Esophagus squamous epithelium (tissue), 4 donors: ENCODE measurements around the gene TMEM141.

ENCODE experiments used
- POLR2A ChIP-seq, 4 donors: fragments of 450-650 bp; IDR thresholded peaks; one replicate each; pipeline ENCODE4 v1.6.1; 2017; ENCODE audit warnings: antibody characterized with exemption in 4 of 4, mild to moderate bottlenecking in 4 of 4, moderate library complexity in 3 of 4
- TF ChIP-seq, protein P1 (sequence below), 6 experiments: fragments of 450-650 bp in 4 of 6; fragments of 200-600 bp in 2 of 6; sonication (generic) in 2 of 6; IDR thresholded peaks; one replicate each; pipeline ENCODE4 v1.5.1; 2016 to 2019; ENCODE audit warnings: antibody characterized with exemption in 6 of 6, mild to moderate bottlenecking in 4 of 6, moderate library complexity in 4 of 6

DNA sequence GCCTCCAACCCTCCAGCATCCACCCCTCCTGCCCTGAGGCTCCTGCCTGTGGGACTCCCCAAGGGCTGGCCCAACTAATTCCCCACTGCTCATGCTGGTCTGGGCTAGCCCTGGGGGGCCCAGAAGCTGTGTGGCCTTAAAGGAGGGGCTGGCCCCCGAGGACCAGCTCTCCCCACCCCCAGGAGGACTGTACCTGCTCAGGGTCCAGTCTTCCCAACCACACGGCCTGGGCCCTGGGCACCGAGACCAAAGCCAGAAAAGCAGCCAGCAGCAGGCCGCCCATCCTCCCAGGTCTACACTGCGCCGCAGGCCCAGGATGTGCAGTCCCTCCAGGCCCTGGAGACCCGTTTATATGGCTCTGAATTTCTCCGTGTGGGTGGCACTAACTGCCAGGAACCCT is 42.9 kb upstream of the TMEM141 start, which contains the start of gene LCN6:
- TF ChIP-seq POLR2A (IDR thresholded peaks at IDR 0.05), result no peak
- TF ChIP-seq, protein P1, sequence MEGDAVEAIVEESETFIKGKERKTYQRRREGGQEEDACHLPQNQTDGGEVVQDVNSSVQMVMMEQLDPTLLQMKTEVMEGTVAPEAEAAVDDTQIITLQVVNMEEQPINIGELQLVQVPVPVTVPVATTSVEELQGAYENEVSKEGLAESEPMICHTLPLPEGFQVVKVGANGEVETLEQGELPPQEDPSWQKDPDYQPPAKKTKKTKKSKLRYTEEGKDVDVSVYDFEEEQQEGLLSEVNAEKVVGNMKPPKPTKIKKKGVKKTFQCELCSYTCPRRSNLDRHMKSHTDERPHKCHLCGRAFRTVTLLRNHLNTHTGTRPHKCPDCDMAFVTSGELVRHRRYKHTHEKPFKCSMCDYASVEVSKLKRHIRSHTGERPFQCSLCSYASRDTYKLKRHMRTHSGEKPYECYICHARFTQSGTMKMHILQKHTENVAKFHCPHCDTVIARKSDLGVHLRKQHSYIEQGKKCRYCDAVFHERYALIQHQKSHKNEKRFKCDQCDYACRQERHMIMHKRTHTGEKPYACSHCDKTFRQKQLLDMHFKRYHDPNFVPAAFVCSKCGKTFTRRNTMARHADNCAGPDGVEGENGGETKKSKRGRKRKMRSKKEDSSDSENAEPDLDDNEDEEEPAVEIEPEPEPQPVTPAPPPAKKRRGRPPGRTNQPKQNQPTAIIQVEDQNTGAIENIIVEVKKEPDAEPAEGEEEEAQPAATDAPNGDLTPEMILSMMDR (IDR thresholded peaks at IDR 0.05), result no peak
